GM21447 (cell line): ENCODE data around the gene ZNF79.
"Not testable (repeated sequence)": the region's sequence is repeated elsewhere in the genome, so short reads cannot be mapped to it uniquely, and the experiment has no call there.

ENCODE experiments used
- ATAC-seq: cut with Tn5 transposase; IDR thresholded peaks from one replicate; pipeline ENCODE4 v1.9.1; 2021; ENCODE audit not compliant: unreplicated experiment

Gene ZNF79

GRCh38 chr9:127452691-127453090, 28.5 kb downstream of the ZNF79 start:
- no peak for ATAC-seq

GRCh38 chr9:127455324-127455992, 31.3 kb downstream of the ZNF79 start:
- ATAC-seq: no peak

DNA sequence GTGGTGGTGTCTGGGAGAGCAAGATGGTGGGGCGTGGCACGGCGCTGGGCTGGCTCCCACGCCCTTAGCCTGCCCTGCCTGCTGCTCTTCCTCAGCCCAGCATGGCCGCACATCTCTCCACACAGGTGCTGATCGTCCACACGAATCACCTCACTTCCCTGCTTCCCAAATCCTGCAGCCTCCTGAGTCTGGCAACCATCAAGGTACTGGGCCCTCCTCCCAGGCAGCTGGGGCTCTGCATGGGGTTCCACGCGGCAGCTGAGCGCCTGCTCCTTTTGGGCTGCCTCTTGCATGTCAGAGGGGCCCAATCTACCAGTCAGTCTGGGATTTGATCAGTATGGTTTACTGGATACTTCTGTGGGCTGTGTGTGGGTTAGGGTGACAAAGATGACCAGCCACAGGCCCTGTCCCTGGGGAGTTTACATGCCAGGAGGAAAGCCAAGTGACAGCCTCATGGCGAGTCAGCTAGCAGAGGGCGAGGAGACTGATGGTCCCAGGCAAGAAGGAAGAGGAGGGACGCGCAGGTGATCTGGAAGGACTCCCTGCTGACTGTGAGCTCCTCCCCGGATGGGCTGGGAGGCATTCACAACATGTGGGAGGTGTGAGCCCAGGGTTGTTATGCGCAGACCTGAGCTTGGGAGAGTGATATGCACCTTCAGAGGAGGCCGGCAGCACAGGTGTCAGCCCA, 33.2 kb downstream of the ZNF79 start:
- no peak for ATAC-seq

DNA sequence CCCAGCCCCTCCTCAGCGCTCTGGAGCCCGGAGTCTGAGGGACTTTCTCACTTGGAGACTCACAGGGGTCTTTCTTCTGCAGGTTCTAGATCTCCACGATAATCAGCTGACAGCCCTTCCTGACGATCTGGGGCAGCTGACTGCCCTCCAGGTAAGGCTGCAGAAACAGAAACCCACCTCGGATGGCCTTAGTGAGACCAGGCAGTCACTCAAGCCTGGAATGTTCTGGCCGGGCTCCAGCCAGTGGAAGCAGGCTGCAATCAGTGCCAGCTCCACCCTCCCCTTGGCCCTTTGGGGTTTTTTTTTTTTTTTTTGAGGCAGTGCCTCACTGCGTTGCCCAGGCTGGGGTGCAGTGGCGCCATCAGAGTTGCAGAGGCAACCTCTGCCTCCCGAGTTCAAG, 34.7 kb downstream of the ZNF79 start:
- ATAC-seq: no peak

- no peak for ATAC-seq
Measured at GRCh38 chr9:127463382-127463781, 39.2 kb downstream of the ZNF79 start.

DNA sequence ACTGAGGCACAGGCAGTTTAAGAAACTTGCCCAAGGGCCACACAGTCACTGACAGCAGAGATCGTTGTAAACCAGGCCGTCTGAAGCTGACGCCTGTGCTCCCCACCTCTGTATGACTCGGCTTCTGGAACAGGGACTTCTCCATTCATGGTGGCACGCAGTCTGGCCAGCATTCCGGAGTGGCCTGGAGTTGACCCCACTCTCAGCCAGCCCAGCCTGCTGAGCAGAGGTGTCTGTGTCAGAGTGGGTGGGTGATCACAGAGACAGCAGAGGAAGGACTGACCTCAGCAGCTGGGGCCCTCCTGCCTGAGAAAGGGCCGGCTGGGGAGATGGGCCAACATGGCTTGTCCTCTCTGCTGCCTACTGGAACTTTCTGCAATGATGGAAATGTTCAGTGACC, 39.7 kb downstream of the ZNF79 start:
- ATAC-seq: no peak

DNA sequence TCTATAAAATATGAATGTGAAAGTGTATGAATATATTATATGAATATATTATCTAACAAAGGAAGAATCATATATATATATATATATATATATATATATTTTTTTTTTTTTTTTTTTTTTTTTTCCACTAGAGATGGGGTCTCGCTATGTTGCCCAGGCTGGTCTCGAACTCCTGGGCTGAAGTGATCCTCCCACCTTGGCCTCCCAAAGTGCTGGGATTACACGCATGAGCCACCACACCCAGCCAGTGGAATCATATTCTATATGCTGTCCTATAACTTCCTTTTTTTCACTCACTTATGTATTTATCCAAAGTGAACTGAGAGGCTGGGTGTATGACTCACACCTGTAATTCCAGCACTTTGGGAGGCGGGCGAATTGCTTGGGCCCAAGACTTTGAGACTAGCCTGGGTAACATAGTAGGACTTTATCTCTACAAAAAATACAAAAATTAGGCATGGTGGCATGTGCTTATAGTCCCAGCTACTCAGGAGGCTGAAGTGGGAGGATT, 42.3 kb downstream of the ZNF79 start:
- not testable (repeated sequence) for ATAC-seq

DNA sequence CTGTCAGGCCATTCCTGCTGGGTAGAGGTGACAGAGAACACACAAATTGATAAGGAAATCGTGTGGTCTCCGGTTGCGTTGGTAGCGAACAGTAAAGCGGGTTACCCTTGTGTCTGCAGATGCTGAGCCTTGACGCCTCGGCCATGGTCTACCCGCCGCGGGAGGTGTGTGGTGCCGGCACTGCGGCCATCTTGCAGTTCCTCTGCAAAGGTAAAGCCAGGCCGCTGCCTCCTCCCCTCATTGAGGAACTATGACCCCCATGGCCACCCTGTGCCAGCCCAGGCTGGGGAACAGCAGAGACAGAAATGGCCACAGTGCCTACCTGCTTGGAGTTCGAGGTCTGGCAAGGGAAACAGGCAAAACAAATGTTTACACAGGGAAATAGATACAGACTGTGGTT, 43.4 kb downstream of the ZNF79 start:
- ATAC-seq: no peak

DNA sequence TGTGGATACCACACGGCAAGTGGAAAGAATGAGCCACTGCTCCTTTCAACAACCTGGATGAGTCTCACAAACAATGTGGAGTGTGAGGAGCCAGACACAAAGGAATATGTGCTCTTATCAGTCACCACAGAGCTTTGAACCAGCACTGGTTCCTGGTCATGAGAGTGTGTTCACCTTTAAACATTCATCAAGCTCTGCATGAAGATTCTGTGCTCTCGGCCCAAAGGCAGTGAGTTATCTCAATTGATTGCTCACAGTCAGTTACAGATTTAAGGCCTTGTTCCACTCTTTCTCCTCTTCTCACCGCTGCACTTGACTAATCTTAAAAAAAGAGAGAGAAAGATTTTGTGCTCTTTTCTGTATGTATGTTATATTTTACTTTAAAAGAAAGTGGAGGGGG, 46.5 kb downstream of the ZNF79 start:
- ATAC-seq: no peak

- no peak for ATAC-seq
Measured at GRCh38 chr9:127473501-127473900, 49.3 kb downstream of the ZNF79 start.

- no peak for ATAC-seq
Measured at GRCh38 chr9:127473932-127474331, 49.8 kb downstream of the ZNF79 start.

GRCh38 chr9:127474592-127474991, 50.4 kb downstream of the ZNF79 start:
- no peak for ATAC-seq

GRCh38 chr9:127479507-127480081, 55.4 kb downstream of the ZNF79 start:
- no peak for ATAC-seq

DNA sequence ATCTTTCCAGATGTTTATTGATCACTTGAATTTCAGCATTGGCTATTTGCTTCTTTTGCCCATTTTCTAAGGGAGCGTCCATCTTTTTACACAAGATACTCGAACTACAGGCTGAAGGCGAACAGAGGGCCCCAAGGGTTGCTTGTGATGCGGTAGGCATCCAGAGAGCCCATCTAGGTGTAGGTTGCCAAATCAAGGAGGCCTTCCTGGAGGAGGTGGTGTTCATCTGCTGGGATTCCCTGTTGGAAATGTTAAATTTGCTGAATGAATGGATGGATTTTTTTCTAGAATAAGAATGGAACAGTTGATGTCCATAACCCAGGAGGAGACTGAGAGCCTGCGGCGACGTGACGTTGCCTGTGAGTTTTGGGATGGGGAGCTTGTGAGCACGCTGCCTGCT, 58.5 kb downstream of the ZNF79 start:
- ATAC-seq: no peak

DNA sequence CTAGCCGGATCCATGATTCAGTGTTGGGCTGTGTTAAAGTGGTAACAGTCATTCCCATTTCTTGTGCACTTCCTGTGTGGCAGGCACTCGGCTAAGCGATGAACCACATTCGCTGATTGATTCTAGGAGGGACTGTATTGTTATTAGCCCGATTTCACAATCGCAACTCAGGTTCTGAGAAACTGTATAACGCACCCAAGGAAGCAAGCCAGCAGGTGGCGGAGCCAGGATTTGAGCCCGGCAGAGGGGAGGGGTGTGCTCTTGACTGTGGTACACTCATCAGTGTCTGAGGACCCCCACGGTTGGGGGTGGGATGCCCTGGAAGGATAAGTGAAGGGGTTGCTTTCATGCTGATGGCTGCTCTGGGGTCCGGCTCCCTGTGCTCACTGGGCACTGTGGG, 61.8 kb downstream of the ZNF79 start:
- no peak for ATAC-seq

DNA sequence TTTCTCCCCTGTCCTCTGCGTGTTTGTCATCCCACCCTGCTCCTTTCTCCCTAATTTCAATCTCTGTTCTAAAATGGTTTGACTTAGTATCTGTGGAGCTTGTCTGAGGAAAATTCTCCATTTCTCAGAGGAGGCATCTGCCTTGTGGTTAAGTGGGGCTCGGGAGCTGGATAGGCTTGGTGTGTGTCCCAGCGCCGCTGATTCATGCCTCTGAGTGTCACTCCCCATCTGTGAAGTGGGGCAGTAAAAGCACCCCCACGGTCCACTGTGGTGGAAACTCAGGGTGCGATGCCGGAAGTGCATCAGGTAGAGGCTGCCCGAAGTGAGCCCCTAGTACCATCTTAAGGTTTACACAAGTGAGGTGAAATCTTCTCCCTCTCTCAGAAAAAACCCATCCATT, 64.8 kb downstream of the ZNF79 start:
- ATAC-seq: no peak

DNA sequence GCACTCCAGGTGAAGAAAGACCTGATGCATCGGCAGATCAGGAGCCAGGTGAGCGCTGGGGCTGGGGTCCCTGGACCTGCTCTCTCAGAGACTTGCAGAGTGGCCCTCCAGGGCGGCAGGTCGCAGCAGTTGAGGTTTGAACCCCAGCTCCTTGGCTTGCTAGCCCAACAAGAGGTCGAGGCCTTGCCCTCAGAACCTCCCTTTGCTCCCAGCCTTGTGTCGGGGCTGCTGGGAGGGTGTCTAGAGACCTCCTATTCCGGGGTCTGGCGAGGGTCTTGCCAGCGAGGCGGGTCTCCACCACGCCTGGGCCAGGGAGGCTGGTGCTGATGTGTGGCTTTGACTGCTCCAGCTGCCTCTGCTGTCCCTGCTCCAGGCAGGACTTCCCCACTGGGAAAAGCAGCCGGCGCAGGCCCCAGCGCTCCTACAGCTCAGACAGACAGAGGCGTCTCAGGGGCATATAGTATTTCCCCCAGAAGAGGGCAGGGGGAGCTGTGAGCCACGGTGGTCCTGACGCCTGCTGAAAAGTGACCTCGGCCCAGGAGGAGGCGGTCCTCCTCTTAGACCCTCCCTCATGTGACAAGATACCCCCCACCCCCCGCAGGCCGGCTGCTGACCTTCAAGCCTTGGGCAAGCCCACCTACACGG, 65.4 kb downstream of the ZNF79 start:
- ATAC-seq: no peak

GRCh38 chr9:127490535-127491230, 66.5 kb downstream of the ZNF79 start:
- ATAC-seq: no peak

DNA sequence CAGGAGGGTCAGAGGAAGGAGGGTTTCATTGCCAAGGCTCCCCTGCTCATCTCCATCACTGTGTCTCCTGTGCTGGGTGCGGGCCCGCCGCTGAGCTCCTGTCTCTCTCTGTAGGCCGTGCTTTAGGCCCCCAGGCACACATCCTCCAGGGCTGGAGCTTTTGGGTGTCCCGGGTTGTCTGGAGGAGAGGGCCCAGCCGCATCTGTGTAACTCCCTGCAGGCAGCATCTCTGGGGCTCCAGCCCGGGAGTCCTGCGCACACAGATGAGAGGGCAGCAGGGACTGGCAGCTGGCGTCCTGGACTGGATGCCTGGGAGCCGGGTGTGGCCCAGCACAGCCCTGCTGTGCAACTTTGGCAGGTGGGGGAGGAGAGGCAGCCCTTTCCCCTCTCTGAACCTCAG, 67.3 kb downstream of the ZNF79 start:
- no peak for ATAC-seq

DNA sequence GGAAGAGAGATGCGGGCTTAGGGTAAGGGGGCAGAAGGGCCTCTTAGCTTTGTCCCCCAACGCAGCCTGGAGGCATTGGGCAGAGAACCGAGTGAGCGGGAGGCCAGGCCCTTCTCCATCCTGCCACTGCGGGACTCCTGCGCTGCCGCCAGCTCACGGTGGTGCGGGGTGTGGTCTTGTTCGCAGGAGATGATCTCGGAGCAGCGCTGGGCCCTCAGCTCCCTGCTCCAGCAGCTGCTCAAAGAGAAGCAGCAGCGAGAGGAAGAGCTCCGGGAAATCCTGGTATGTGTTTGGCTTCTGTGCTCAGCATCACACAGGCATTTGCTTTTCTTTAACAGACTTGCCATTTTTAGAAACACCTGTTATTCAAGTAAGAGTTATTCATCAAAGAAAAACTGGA, 68.4 kb downstream of the ZNF79 start:
- no peak for ATAC-seq

GRCh38 chr9:127493592-127494303, 69.6 kb downstream of the ZNF79 start:
- no peak for ATAC-seq
